DOHH2 (cell line): ENCODE data around the gene WDR91.

Experiments
- H3F3A ChIP-seq: fragments of 200-600 bp; sonication (generic), shearing (Covaris generic); 2 replicates; pipeline ENCODE4 v1.6.0; 2016; ENCODE audit warnings: antibody characterized with exemption, mild to moderate bottlenecking; ENCODE audit not compliant: control insufficient read depth, insufficient read depth
- H3K27ac ChIP-seq: fragments of 200-600 bp; sonication (generic); 2 replicates; pipeline ENCODE4 v1.5.1; 2014; ENCODE audit warnings: low read depth, mild to moderate bottlenecking, low read length, moderate library complexity
- H3K27me3 ChIP-seq: fragments of 200-600 bp; sonication (generic); 2 replicates; pipeline ENCODE4 v1.6.1; 2014; ENCODE audit warnings: mild to moderate bottlenecking, low read length, mixed read lengths; ENCODE audit not compliant: control insufficient read depth
- H3K36me3 ChIP-seq: fragments of 200-600 bp; sonication (generic); 2 replicates; pipeline ENCODE4 v1.6.1; 2014; ENCODE audit warnings: mild to moderate bottlenecking, low read length, moderate library complexity, mixed read lengths; ENCODE audit not compliant: control insufficient read depth
- H3K4me1 ChIP-seq: fragments of 200-600 bp; sonication (generic); 2 replicates; pipeline ENCODE4 v1.6.1; 2014; ENCODE audit warnings: mild to moderate bottlenecking, low read length, mixed read lengths; ENCODE audit not compliant: control insufficient read depth
- H3K4me2 ChIP-seq: fragments of 200-600 bp; sonication (generic); 2 replicates; pipeline ENCODE4 v1.6.0; 2014; ENCODE audit warnings: mild to moderate bottlenecking, low read length, moderate library complexity
- H3K4me3 ChIP-seq: fragments of 200-600 bp; sonication (generic); 2 replicates; pipeline ENCODE4 v1.5.1; 2014; ENCODE audit warnings: mild to moderate bottlenecking, low read length, mixed read lengths
- H3K79me2 ChIP-seq: fragments of 200-600 bp; sonication (generic); 2 replicates; pipeline ENCODE4 v1.6.1; 2014; ENCODE audit warnings: mild to moderate bottlenecking, low read length, mixed read lengths; ENCODE audit not compliant: control insufficient read depth
- H3K9me2 ChIP-seq: fragments of 200-600 bp; sonication (generic); replicated peaks from 2 replicates; pipeline ENCODE4 v1.6.1; 2014; ENCODE audit warnings: mild to moderate bottlenecking, low read length, mixed read lengths; ENCODE audit not compliant: control insufficient read depth
- H3K9me3 ChIP-seq: fragments of 200-600 bp; sonication (generic); 2 replicates; pipeline ENCODE4 v1.6.1; 2014; ENCODE audit warnings: antibody characterized with exemption, low read length, mixed read lengths; ENCODE audit not compliant: control insufficient read depth, insufficient read depth
- H4K20me1 ChIP-seq: fragments of 200-600 bp; sonication (generic); 2 replicates; pipeline ENCODE4 v1.6.0; 2014; ENCODE audit warnings: low read depth, mild to moderate bottlenecking, antibody characterized with exemption, low read length, moderate library complexity; ENCODE audit not compliant: control insufficient read depth, insufficient read depth
- EZH2phosphoT487 ChIP-seq: fragments of 200-600 bp; sonication (generic); IDR thresholded peaks from 2 replicates; pipeline ENCODE4 v1.6.1; 2017; ENCODE audit warnings: borderline replicate concordance, mild to moderate bottlenecking, antibody characterized with exemption, low read length, moderate library complexity, mixed read lengths
- TF ChIP-seq, protein P1 (sequence below): fragments of 200-600 bp; sonication (generic); IDR thresholded peaks from one replicate; pipeline ENCODE4 v1.5.1; 2014; ENCODE audit warnings: antibody characterized with exemption, mild to moderate bottlenecking, low read depth, low read length; ENCODE audit not compliant: poor library complexity, severe bottlenecking

Gene WDR91

GRCh38 chr7:135204876-135205275 is 6.5 kb downstream of the WDR91 start:
- peaks cover 26% of the 10 kb centered on the region for H3K36me3 ChIP-seq
- TF ChIP-seq, protein P1, sequence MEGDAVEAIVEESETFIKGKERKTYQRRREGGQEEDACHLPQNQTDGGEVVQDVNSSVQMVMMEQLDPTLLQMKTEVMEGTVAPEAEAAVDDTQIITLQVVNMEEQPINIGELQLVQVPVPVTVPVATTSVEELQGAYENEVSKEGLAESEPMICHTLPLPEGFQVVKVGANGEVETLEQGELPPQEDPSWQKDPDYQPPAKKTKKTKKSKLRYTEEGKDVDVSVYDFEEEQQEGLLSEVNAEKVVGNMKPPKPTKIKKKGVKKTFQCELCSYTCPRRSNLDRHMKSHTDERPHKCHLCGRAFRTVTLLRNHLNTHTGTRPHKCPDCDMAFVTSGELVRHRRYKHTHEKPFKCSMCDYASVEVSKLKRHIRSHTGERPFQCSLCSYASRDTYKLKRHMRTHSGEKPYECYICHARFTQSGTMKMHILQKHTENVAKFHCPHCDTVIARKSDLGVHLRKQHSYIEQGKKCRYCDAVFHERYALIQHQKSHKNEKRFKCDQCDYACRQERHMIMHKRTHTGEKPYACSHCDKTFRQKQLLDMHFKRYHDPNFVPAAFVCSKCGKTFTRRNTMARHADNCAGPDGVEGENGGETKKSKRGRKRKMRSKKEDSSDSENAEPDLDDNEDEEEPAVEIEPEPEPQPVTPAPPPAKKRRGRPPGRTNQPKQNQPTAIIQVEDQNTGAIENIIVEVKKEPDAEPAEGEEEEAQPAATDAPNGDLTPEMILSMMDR: no peak
- no peak for TF ChIP-seq EZH2phosphoT487
- no peaks in the 10 kb centered on the region for H3K9me3 ChIP-seq
- H3K9me2 ChIP-seq: no peaks in the 10 kb centered on the region
- no peaks in the 10 kb centered on the region for H3K27me3 ChIP-seq
- no peak overlapping the region for H3K4me3 ChIP-seq
- no peaks in the 10 kb centered on the region for H3K79me2 ChIP-seq
- H3K27ac ChIP-seq: no peak overlapping the region
- H3F3A ChIP-seq: no peaks in the 10 kb centered on the region
- no peaks in the 10 kb centered on the region for H4K20me1 ChIP-seq
- H3K4me2 ChIP-seq: no peak overlapping the region
- peaks cover 44% of the 10 kb centered on the region for H3K4me1 ChIP-seq

DNA sequence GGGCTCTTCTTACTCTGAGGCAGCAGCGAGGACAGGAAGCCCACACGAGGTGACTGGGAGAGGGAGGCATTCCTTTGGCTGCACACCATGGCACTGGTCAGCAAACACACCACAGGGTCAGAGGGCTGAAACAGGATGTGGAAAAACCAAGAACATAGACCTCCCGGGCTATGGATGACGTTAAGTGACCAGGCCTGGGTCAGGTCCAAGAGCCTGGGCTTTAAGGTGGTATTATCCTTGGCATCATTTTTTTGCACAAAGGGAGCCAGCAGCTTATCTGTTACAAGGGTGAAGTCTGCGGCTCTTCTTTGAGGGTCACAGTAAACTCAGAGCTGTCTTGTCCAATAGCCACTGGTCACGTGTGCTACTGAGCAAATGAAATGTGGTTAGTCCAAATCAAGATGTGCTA is 7.0 kb downstream of the WDR91 start:
- Histone ChIP-seq H3K4me1 (peaks cover 38% of the 10 kb centered on the region), H3K36me3 (peaks cover 27% of the 10 kb centered on the region), H3K9me2 (no peaks in the 10 kb centered on the region), H3K27me3 (no peaks in the 10 kb centered on the region), H3K9me3 (no peaks in the 10 kb centered on the region), H3K4me2 (no peak overlapping the region), H3K27ac (no peak overlapping the region), H4K20me1 (no peaks in the 10 kb centered on the region), H3F3A (no peaks in the 10 kb centered on the region), H3K79me2 (no peaks in the 10 kb centered on the region), H3K4me3 (no peak overlapping the region)
- no peak for TF ChIP-seq EZH2phosphoT487
- TF ChIP-seq, protein P1: no peak

DNA sequence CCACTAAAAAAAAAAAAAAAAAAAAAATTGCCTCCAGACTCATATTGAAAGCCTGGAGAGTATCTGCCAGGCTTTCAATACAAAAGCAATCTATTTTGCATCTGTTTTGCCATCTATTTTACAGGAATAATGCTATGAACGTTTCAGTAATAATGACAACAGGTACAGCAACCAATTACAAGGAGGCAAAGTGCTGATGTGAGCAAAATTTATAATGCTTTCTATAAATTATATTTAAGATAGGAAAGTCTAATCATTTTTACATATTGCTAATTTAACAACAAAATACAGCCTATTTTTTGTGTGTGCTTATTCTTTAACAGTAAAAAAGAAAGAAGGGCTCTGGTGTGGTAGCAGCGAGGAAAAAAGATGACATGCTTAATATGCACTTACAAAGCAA is 10.0 kb downstream of the WDR91 start:
- H3K4me2 ChIP-seq: no peak overlapping the region
- no peaks in the 10 kb centered on the region for H3K9me2 ChIP-seq
- no peaks in the 10 kb centered on the region for H3K9me3 ChIP-seq
- no peaks in the 10 kb centered on the region for H4K20me1 ChIP-seq
- H3K4me3 ChIP-seq: no peak overlapping the region
- no peaks in the 10 kb centered on the region for H3K27me3 ChIP-seq
- TF ChIP-seq EZH2phosphoT487: no peak
- TF ChIP-seq, protein P1: no peak
- no peak overlapping the region for H3K27ac ChIP-seq
- H3K4me1 ChIP-seq: peaks cover 12% of the 10 kb centered on the region
- peaks cover 42% of the 10 kb centered on the region for H3K36me3 ChIP-seq
- no peaks in the 10 kb centered on the region for H3F3A ChIP-seq
- no peaks in the 10 kb centered on the region for H3K79me2 ChIP-seq

DNA sequence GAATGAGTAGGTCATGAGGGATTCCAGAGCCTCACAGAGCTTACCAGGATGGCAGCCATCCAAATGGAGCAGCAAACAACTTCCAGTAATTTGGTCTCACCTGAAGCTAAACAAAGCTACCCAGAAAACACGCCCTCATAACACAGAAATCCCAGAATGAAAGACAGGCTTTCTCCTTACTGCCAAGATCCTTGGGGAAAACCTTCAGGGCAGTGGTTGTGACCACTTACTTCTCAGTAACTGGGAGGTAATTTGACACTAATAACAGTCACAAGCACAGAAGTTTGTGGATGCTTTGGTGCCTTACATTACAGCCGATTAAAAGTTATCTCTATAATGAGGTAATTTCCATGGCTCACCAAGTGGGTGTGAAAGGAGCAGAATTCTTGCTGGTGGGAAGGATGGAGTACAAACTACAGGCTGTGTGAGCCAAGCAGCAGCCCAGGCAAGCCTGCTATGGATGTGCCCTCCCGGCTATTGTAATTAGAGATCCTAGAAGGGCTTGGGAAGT is 10.4 kb downstream of the WDR91 start:
- no peaks in the 10 kb centered on the region for H3K9me3 ChIP-seq
- no peak for TF ChIP-seq EZH2phosphoT487
- TF ChIP-seq, protein P1: no peak
- no peaks in the 10 kb centered on the region for H3F3A ChIP-seq
- H3K4me1 ChIP-seq: peaks cover 10% of the 10 kb centered on the region
- no peak overlapping the region for H3K4me2 ChIP-seq
- no peaks in the 10 kb centered on the region for H3K27me3 ChIP-seq
- peaks cover 47% of the 10 kb centered on the region for H3K36me3 ChIP-seq
- no peaks in the 10 kb centered on the region for H4K20me1 ChIP-seq
- no peak overlapping the region for H3K4me3 ChIP-seq
- H3K79me2 ChIP-seq: no peaks in the 10 kb centered on the region
- H3K9me2 ChIP-seq: no peaks in the 10 kb centered on the region
- no peak overlapping the region for H3K27ac ChIP-seq
